OCI-LY1 (cell line): ENCODE results near the gene PRRC2B.

Source experiments
- EZH2 ChIP-seq: fragments of 200-600 bp; sonication (generic), shearing (Covaris generic); IDR thresholded peaks from 2 replicates; pipeline ENCODE4 v1.8.0; 2017; ENCODE audit warnings: borderline replicate concordance, mixed run types, mild to moderate bottlenecking, antibody characterized with exemption, low read length, moderate library complexity, mixed read lengths
- TF ChIP-seq, protein P1 (sequence below): fragments of 200-600 bp; sonication (generic), shearing (Covaris generic); IDR thresholded peaks from 2 replicates; pipeline ENCODE4 v1.5.1; 2017; ENCODE audit warnings: mild to moderate bottlenecking, antibody characterized with exemption, low read length, moderate library complexity, mixed read lengths

DNA sequence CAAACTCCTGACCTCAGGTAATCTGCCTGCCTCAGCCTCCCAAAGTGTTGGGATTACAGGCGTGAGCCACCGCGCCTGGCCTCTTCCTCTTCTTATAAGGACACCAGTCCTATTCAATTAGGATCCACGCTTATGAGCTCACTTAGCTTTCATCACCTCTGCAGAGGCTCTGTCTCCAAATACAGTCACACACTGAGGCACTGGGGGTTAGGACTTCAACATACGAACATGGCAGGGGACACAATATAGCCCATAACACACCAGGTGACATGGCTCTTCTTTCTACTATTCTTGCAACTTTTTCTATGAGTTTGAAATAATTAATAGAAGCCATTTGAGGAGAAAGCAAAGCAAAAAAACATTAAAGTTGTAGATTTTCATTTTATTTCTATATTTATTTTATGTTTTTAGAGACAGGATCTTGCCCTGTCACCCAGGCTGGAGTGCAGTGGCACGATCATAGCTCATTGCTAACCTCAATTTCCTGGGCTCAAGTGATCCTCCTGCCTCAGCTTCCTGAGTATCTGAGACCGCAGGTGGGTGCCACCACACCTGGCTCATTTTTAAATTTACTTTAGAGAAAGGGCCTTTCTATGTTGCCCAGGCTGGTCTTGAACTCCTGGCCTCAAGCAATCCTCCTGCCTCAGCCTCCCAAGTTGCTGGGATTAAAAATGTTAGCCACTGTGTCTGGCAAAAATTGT, 145.5 kb downstream of the PRRC2B start:
- TF ChIP-seq, protein P1, sequence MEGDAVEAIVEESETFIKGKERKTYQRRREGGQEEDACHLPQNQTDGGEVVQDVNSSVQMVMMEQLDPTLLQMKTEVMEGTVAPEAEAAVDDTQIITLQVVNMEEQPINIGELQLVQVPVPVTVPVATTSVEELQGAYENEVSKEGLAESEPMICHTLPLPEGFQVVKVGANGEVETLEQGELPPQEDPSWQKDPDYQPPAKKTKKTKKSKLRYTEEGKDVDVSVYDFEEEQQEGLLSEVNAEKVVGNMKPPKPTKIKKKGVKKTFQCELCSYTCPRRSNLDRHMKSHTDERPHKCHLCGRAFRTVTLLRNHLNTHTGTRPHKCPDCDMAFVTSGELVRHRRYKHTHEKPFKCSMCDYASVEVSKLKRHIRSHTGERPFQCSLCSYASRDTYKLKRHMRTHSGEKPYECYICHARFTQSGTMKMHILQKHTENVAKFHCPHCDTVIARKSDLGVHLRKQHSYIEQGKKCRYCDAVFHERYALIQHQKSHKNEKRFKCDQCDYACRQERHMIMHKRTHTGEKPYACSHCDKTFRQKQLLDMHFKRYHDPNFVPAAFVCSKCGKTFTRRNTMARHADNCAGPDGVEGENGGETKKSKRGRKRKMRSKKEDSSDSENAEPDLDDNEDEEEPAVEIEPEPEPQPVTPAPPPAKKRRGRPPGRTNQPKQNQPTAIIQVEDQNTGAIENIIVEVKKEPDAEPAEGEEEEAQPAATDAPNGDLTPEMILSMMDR, result no peak
- no peak for TF ChIP-seq EZH2
